Retinal pigment epithelial cell (primary cell): ENCODE data around the gene ZEB2.

Experiments
- DNase-seq: peaks from one replicate; pipeline ENCODE4 v3.0.0-alpha.2; 2010; ENCODE audit warnings: low read depth
- H3K4me3 ChIP-seq: 2 replicates; pipeline ENCODE4 v1.5.1; 2011; ENCODE audit warnings: mild to moderate bottlenecking, low read length, control low read depth, moderate library complexity
- CTCF ChIP-seq: conservative IDR thresholded peaks from 2 replicates; pipeline ENCODE4 v1.5.1; 2011; ENCODE audit warnings: low read depth, low read length, control low read depth, inconsistent platforms

Gene ZEB2

GRCh38 chr2:144426981-144427479 is 92.9 kb downstream of the ZEB2 start:
- no peak for DNase-seq
- no peak overlapping the region for H3K4me3 ChIP-seq
- no peak for TF ChIP-seq CTCF

GRCh38 chr2:144426355-144426754 is 93.6 kb downstream of the ZEB2 start:
- no peak for TF ChIP-seq CTCF
- DNase-seq = no peak
- H3K4me3 ChIP-seq = no peak overlapping the region

- DNase-seq = no peak
- TF ChIP-seq CTCF = no peak
- H3K4me3 ChIP-seq = no peak overlapping the region
Observed at GRCh38 chr2:144424559-144425240, 95.2 kb downstream of the ZEB2 start.

GRCh38 chr2:144421606-144422510 is 98.1 kb downstream of the ZEB2 start:
- no peak overlapping the region for H3K4me3 ChIP-seq
- DNase-seq = no peak
- TF ChIP-seq CTCF = no peak

GRCh38 chr2:144419218-144419617 is 100.7 kb downstream of the ZEB2 start:
- no peak for DNase-seq
- H3K4me3 ChIP-seq = no peak overlapping the region
- no peak for TF ChIP-seq CTCF

GRCh38 chr2:144415386-144415785 is 104.5 kb downstream of the ZEB2 start:
- no peak overlapping the region for H3K4me3 ChIP-seq
- DNase-seq = no peak
- TF ChIP-seq CTCF = no peak
